KMS-11 (cell line): ENCODE measurements around the gene CCDC17.

Experiments
- H2AFZ ChIP-seq: fragments of 200-600 bp; sonication (generic); 2 replicates; pipeline ENCODE4 v1.6.1; 2016; ENCODE audit warnings: antibody characterized with exemption, mixed run types, low read depth
- H3K27ac ChIP-seq: fragments of 200-600 bp; sonication (generic); 2 replicates; pipeline ENCODE4 v1.6.1; 2016; ENCODE audit warnings: mild to moderate bottlenecking, mixed run types
- H3K27me3 ChIP-seq: fragments of 200-600 bp; sonication (generic); 2 replicates; pipeline ENCODE4 v1.6.1; 2017; ENCODE audit warnings: mild to moderate bottlenecking, low read depth, mixed run types, moderate library complexity; ENCODE audit not compliant: insufficient read depth
- H3K36me3 ChIP-seq: fragments of 200-600 bp; sonication (generic); 2 replicates; pipeline ENCODE4 v1.6.1; 2017; ENCODE audit warnings: mild to moderate bottlenecking, mixed run types; ENCODE audit not compliant: insufficient read depth
- H3K4me1 ChIP-seq: fragments of 200-600 bp; sonication (generic); 2 replicates; pipeline ENCODE4 v1.6.1; 2016; ENCODE audit warnings: mild to moderate bottlenecking, low read depth, mixed run types; ENCODE audit not compliant: poor library complexity, severe bottlenecking
- H3K4me2 ChIP-seq: fragments of 200-600 bp; sonication (generic); 2 replicates; pipeline ENCODE4 v1.7.0; 2016; ENCODE audit warnings: mild to moderate bottlenecking, mixed run types
- H3K4me3 ChIP-seq: fragments of 200-600 bp; sonication (generic); IDR thresholded peaks from 2 replicates; pipeline ENCODE4 v1.6.1; 2017; ENCODE audit warnings: low read depth, low read length, mixed read lengths; ENCODE audit not compliant: insufficient read depth
- H3K79me2 ChIP-seq: fragments of 200-600 bp; sonication (generic); 2 replicates; pipeline ENCODE4 v1.6.1; 2016; ENCODE audit warnings: low read depth, mixed run types; ENCODE audit not compliant: insufficient read depth
- H3K9ac ChIP-seq: fragments of 200-600 bp; sonication (generic); 2 replicates; pipeline ENCODE4 v1.6.1; 2016; ENCODE audit warnings: mild to moderate bottlenecking, mixed run types
- H4K20me1 ChIP-seq: fragments of 200-600 bp; sonication (generic); 2 replicates; pipeline ENCODE4 v1.6.1; 2016; ENCODE audit warnings: mild to moderate bottlenecking, mixed run types; ENCODE audit not compliant: insufficient read depth
- TF ChIP-seq, protein P1 (sequence below): fragments of 200-600 bp; sonication (generic); conservative IDR thresholded peaks from 2 replicates; pipeline ENCODE4 v1.6.1; 2017; ENCODE audit warnings: low read depth, mild to moderate bottlenecking, antibody characterized with exemption, low read length, moderate library complexity, mixed read lengths

Gene CCDC17

DNA sequence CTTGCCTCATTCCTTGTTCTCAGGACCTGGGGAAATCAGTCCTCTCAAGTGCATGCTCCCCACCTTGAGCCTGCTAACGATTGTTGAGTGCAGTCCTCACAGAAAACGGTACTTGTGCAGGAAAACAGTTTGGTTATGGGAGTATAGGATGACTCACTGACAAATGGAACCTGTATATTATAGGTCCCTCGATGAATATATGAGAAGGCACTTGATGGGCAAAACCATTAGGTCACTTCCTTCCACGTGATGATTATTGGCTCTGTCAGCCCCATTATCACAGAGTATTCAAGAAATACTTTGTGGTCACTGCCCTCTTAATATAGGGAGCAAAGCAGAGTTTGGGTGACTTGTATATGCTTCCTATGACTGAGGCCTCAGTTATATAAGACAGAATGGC lies 6.2 kb downstream of the CCDC17 start:
- H3K4me2 ChIP-seq: no peak overlapping the region
- H3K9ac ChIP-seq: no peak overlapping the region
- H4K20me1 ChIP-seq: no peaks in the 10 kb centered on the region
- no peaks in the 10 kb centered on the region; the same call in 1 of the 2 replicates for H3K79me2 ChIP-seq
- H3K36me3 ChIP-seq: peaks cover 20% of the 10 kb centered on the region; the same call in 1 of the 2 replicates
- H3K27ac ChIP-seq: no peak overlapping the region
- no peaks in the 10 kb centered on the region for H3K27me3 ChIP-seq
- TF ChIP-seq, protein P1, sequence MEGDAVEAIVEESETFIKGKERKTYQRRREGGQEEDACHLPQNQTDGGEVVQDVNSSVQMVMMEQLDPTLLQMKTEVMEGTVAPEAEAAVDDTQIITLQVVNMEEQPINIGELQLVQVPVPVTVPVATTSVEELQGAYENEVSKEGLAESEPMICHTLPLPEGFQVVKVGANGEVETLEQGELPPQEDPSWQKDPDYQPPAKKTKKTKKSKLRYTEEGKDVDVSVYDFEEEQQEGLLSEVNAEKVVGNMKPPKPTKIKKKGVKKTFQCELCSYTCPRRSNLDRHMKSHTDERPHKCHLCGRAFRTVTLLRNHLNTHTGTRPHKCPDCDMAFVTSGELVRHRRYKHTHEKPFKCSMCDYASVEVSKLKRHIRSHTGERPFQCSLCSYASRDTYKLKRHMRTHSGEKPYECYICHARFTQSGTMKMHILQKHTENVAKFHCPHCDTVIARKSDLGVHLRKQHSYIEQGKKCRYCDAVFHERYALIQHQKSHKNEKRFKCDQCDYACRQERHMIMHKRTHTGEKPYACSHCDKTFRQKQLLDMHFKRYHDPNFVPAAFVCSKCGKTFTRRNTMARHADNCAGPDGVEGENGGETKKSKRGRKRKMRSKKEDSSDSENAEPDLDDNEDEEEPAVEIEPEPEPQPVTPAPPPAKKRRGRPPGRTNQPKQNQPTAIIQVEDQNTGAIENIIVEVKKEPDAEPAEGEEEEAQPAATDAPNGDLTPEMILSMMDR: no peak
- no peak overlapping the region for H3K4me3 ChIP-seq
- no peaks in the 10 kb centered on the region for H3K4me1 ChIP-seq
- H2AFZ ChIP-seq: no peak overlapping the region

- Histone ChIP-seq H3K4me2 (no peak overlapping the region), H2AFZ (no peak overlapping the region), H3K9ac (no peak overlapping the region), H3K36me3 (peaks cover 20% of the 10 kb centered on the region; the same call in 1 of the 2 replicates), H3K79me2 (no peaks in the 10 kb centered on the region; the same call in 1 of the 2 replicates), H4K20me1 (no peaks in the 10 kb centered on the region), H3K27me3 (no peaks in the 10 kb centered on the region), H3K4me1 (no peaks in the 10 kb centered on the region), H3K4me3 (no peak overlapping the region), H3K27ac (no peak overlapping the region)
- TF ChIP-seq, protein P1: no peak
Measured at GRCh38 chr1:45615885-45616284, 8.0 kb downstream of the CCDC17 start.

DNA sequence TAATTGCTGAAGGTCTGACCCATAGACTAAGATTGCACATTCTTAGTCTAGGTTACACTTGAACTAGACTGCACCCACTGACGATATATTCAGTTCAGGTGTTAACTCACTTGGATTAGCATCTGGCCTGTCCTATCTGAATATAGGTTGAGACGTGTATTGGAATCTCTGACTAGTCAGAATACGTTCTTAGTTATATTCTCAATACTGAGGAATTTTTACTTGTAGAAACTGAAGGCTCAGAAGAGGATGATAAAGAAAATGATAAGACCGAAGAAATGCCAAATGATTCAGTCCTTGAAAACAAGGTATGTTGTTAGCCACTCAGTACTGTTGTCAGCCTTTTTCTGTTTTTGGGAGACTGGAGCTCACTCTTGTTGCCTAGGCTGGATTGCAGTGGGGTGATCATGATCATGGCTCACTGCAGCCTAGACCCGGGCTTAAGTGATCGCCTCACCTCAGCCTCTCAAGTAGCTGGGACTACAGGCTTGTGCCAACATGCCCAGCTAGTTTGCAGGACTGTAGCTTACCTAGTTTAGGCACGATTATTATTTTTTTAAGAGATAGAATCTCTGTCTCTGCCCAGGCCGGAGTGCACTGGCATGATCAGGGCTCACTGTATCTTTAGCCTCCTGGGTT lies 10.8 kb downstream of the CCDC17 start:
- no peak overlapping the region for H2AFZ ChIP-seq
- peaks cover 20% of the 10 kb centered on the region; the same call in 1 of the 2 replicates for H3K36me3 ChIP-seq
- H3K4me2 ChIP-seq: no peak overlapping the region
- no peaks in the 10 kb centered on the region for H4K20me1 ChIP-seq
- H3K4me1 ChIP-seq: no peaks in the 10 kb centered on the region
- H3K27ac ChIP-seq: no peak overlapping the region
- TF ChIP-seq, protein P1: no peak
- no peak overlapping the region for H3K4me3 ChIP-seq
- H3K9ac ChIP-seq: no peak overlapping the region
- no peaks in the 10 kb centered on the region; the same call in 1 of the 2 replicates for H3K79me2 ChIP-seq
- no peaks in the 10 kb centered on the region for H3K27me3 ChIP-seq

DNA sequence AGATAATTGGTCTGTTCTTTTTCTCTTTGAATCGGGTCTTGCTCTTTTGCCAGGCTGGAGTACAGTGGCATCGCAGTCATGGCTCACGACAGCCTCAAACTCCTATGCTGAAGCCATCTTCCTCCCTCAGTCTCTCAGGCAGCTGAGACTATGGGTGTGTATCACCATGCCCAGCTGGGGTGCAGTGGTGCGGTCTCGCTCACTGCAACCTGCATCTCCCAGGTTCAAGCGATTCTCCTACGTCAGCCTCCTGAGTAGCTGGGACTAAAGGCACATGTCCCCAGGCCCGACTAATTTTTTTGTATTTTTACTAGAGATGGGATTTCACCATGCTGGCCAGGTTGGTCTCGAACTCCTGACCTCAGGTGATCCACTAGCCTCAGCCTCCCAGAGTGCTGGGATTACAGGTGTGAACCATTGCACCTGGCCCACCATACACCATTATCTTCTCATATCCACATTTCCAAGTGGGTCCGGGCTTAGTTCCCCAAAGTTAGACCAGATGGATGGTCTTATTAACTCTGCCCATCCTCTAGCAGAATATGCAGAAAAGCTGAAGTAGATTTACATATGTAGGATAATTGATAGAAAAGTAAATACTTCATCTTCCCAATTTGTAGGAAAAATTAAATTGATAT lies 13.1 kb downstream of the CCDC17 start:
- peaks cover 23% of the 10 kb centered on the region; the same call in 1 of the 2 replicates for H3K36me3 ChIP-seq
- H3K4me2 ChIP-seq: no peak overlapping the region
- no peaks in the 10 kb centered on the region for H4K20me1 ChIP-seq
- H2AFZ ChIP-seq: no peak overlapping the region
- no peaks in the 10 kb centered on the region for H3K27me3 ChIP-seq
- H3K9ac ChIP-seq: no peak overlapping the region
- H3K4me1 ChIP-seq: no peaks in the 10 kb centered on the region
- peaks cover 8% of the 10 kb centered on the region; the same call in 1 of the 2 replicates for H3K79me2 ChIP-seq
- H3K4me3 ChIP-seq: no peak overlapping the region
- no peak overlapping the region for H3K27ac ChIP-seq
- TF ChIP-seq, protein P1: no peak
